NCI-H128 (cell line): ENCODE measurements around the gene GALNT18.

Source experiments
- DNase-seq: peaks from one replicate; lab custom pipeline; 2025; ENCODE audit not compliant: unreplicated experiment; lab: John Stamatoyannopoulos, UW

Gene GALNT18

GRCh38 chr11:11289669-11290068 lies 332.1 kb downstream of the GALNT18 start:
- DNase-seq: no peak

GRCh38 chr11:11288972-11289616 lies 332.7 kb downstream of the GALNT18 start:
- DNase-seq: no peak

DNA sequence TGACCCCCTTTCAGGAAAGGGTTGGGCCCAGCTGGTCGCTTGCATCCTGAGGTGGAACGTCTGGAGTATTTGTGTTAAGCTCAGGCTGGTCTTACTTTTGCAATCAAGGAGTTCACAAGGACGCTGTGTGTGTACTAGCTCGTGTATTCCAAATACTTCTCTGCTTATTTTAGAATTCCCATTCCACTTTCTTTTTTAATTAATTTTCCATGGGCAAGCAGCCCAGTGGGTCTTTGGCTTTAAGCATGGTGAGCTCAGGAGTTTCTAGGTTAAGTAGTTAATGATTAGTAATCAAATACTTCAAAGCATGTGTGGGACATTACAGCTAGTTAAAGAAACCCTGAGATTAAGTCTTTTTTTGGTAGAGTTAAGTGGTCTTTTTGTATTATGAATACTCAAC lies 337.3 kb downstream of the GALNT18 start:
- DNase-seq: no peak

- DNase-seq: no peak
These were observed 340.2 kb downstream of the GALNT18 start for GRCh38 chr11:11281626-11282025.

- DNase-seq: no peak
These were observed 341.0 kb downstream of the GALNT18 start for GRCh38 chr11:11280826-11281225.

DNA sequence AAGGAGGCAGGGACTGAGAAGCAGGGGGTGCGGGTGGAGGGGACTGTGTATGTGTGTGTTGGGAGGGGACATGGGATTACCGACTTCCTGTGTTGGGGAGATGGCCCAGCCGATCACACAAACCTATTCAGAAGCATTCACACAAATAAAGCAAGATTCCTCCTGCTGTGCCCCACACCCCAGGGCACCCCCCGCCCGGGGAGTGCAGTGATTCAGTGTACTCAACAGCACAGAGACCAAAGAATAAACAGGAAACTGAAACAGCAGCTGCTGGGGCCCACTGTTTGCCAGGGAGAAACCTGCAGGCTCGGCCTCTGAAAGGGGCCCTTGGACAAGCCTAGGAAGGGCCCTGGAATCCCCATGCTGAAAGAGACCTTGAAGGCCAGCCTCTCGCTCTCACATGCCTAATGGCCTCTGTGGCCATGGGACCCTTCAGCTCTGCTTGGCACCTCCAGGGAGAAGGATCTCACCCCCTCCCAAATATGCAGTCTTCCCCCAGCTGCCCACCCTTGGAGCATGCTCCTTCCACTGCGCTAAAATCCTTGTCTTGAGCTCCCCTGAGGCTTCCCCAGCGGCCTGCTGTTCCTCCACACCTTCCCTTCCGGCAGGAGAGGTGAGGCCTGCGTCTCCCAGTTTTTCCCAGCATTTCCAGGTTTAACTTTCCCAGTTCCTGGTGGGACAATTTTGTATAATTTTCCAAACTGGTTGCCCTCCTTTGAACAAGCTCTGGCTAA lies 341.7 kb downstream of the GALNT18 start:
- DNase-seq: no peak

GRCh38 chr11:11272254-11272653 lies 349.6 kb downstream of the GALNT18 start:
- no peak for DNase-seq

- DNase-seq: no peak
These were observed 351.5 kb downstream of the GALNT18 start for GRCh38 chr11:11270236-11270775.

- no peak for DNase-seq
These were observed 353.1 kb downstream of the GALNT18 start for GRCh38 chr11:11268706-11269105.

DNA sequence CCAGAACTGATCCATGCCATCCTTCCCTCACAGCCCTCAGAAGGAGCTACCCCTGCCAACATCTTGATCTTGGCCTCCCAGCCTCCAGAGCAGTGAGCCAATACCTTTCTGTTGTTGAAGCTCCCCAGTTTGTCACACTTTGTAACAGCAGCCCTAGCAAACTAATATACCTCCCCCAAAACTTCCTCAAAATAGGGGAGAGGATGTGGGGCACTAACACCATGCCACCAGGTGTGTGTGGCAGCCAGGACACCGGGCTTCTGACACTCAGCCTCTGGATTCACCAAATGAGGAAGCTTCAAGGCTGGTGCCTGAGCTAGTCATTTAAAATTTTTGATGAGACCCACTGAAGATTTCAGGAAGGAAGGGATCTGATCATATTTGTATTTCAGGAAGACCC lies 353.7 kb downstream of the GALNT18 start:
- DNase-seq: no peak

DNA sequence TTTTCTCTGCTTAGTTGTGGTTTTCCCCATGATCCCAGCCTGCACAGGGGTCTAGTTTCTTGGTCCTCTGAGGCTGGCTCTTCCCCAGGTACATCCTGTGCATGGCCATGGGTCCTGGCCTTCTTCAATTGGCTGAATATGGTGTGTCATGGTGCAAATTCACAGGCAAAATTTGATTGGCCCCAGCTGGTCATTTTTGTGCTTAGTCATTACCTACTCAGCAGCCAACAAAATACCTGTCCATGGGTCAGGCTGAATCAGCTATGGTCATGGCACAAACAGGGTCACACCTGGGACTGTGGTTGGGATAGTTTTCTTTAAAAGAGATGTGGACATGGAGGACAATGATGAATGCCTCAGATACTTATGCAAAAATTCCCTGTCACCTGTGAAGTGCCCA lies 354.5 kb downstream of the GALNT18 start:
- no peak for DNase-seq

DNA sequence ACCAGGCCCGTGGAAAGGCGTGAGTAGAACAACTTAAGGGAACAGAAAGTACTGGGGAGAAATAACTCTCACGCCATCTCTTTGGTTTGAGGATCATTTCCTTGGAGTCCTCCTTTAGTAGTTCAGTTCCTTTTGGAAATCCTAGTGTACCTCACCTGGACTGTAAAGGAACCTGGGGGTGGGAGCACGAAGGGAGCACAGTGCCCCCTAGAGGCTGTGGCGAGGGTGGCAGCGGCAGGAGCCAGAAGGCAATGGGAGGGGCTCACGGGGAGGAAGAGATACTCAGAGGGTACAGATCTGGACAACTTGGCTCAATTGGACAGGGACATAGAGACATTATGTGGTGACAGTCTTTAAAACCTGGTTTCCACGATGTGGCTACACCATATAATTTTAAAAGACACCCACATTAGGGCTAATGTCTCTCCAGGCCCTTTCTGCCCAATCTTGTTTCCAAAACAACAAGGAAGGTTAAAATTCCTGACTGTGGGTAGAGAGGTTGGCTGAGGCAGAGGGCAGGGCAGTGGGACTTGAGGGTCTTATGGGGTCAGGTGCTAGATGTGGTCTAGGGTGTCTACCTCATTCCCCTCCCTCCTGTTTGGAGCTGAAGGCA lies 355.7 kb downstream of the GALNT18 start:
- no peak for DNase-seq

GRCh38 chr11:11265320-11265719 lies 356.5 kb downstream of the GALNT18 start:
- no peak for DNase-seq

GRCh38 chr11:11263238-11264005 lies 358.4 kb downstream of the GALNT18 start:
- no peak for DNase-seq

GRCh38 chr11:11262171-11262920 lies 359.5 kb downstream of the GALNT18 start:
- no peak for DNase-seq

DNA sequence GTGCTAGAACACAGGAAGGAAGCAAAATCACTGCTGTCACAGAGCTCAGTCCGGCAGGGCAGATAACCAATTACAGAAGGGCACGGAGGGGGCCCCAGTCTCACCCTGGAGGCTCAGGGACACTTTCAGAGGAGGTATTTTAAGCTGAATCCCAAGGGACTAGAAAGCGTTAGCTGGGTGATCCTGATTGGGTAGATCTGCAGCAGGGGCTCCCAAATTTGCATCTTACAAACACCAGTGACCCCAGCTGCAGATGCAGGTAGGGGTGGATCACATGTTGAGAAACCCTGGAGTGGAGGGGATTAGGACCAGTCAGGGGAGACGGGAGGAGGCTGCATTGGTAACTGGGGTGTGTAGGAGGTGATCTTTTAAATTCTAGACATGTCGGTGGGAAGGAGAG lies 360.2 kb downstream of the GALNT18 start:
- no peak for DNase-seq

DNA sequence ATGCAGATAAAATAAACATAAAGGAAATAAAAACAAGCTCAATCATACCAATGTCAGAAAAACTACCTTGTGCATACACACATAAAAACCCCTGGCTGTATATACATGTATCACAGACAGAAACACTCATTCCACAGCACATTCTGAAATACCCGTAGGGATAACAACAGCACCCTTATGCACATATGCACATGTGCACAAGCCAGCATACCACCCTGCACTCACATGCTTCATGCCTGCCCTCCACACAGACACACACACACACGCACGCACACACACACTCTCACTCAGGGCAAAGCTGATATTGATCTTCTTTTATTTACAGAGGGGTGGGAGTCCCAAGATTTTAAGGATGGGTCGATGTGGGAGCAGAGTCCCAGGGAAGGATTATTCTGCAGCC lies 360.9 kb downstream of the GALNT18 start:
- DNase-seq: no peak

- DNase-seq: no peak
These were observed 367.8 kb downstream of the GALNT18 start for GRCh38 chr11:11253995-11254394.

- no peak for DNase-seq
These were observed 368.3 kb downstream of the GALNT18 start for GRCh38 chr11:11253497-11253896.

- DNase-seq: no peak
These were observed 369.4 kb downstream of the GALNT18 start for GRCh38 chr11:11252403-11252802.
